ENCODE data around the gene UNC5A. TPM values are rescaled to one million over a fixed set of nuclear protein-coding genes. Genes with fewer than 3 reads are reported as not detected.

The UNC5A gene
- total and polyA plus RNA-seq, 2 of the 8 experiments (the other 6 are each of a cell fraction or from before 2014, with no cell fraction given), result 4.0 to 7.6 TPM

DNA sequence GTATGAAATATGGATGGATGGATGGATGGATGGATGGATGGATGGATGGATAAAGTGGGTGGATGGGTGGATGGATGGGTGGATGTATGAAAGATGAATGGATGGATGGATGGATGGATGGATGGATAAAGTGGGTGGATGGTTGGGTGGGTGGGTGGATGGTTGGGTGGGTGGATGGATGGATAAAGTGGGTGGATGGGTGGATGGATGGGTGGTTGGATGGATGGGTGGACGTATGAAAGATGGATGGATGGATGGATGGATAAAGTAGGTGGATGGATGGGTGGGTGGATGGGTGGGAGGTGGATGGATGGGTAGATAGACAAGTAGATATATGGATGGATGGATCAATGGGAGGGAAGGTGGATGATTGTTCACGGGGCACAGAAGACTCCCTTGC is 19.0 kb downstream of the UNC5A start:
- WGBS, 2 experiments (ENCODE audit: extremely low coverage in 1 of 2, insufficient coverage in 1 of 2, insufficient read length in 1 of 2, insufficient replicate concordance in 2 of 2, low coverage in 1 of 2, low lambda C conversion rate in 2 of 2, missing lambda C conversion rate in 1 of 2), result 78 to 100% methylated on average over 1 of the region's 2 CpGs
- peaks cover 0 to 9% of the 10 kb centered on the region in 2 experiments for H4K20me1 ChIP-seq (replicated peaks in 1 of 2; ENCODE audit: control insufficient read depth in 1 of 2, insufficient read depth in 2 of 2, low read length in 2 of 2)
- no peak for TF ChIP-seq SIX5 (IDR thresholded peaks at IDR 0.05; ENCODE audit: low read depth, low read length)
- TF ChIP-seq HDAC6 (IDR thresholded peaks at IDR 0.05; ENCODE audit: low read depth, low read length), result no peak
- H3K14ac ChIP-seq (ENCODE audit: insufficient read length), result no peak overlapping the region
- H3K79me2 ChIP-seq (ENCODE audit: control insufficient read depth in 1 of 2, insufficient read depth in 2 of 2, low read length in 2 of 2), result no peaks in the 10 kb centered on the region
- no peak overlapping the region for H3K23ac ChIP-seq (ENCODE audit: insufficient read length)
- no peak overlapping the region for H2BK12ac ChIP-seq (ENCODE audit: low read depth, low read length)
- H2BK5ac ChIP-seq (ENCODE audit: low read depth, low read length), result no peak overlapping the region
- H3K4me3 ChIP-seq (ENCODE audit: extremely low read depth in 1 of 4, insufficient read depth in 2 of 4, low read depth in 3 of 4, low read length in 4 of 4), result no peak overlapping the region
- no peak overlapping the region for H3K18ac ChIP-seq (ENCODE audit: extremely low read depth, low read length)
- no peak overlapping the region for H2AFZ ChIP-seq (ENCODE audit: low read length)
- H2BK15ac ChIP-seq (ENCODE audit: low read length), result no peak overlapping the region
- no peak for FAIRE-seq
- no peaks in the 10 kb centered on the region for H3K27me3 ChIP-seq (replicated peaks in 1 of 4; ENCODE audit: control insufficient read depth in 3 of 4, extremely low read depth in 1 of 4, insufficient read depth in 3 of 4, low read length in 3 of 4)
- H3K27ac ChIP-seq (ENCODE audit: low read depth, low read length), result no peak overlapping the region
- no peak overlapping the region for H3K4me2 ChIP-seq (ENCODE audit: insufficient read depth in 1 of 2, low read depth in 2 of 2, low read length in 2 of 2)
- H3K23me2 ChIP-seq (ENCODE audit: low read depth, low read length), result peaks cover 9% of the 10 kb centered on the region; the same call in 1 of the 2 replicates
- H3K79me1 ChIP-seq (ENCODE audit: low read depth, low read length), result peaks cover 2% of the 10 kb centered on the region; the same call in 1 of the 2 replicates
- H3K9ac ChIP-seq (replicated peaks in 1 of 4; ENCODE audit: extremely low read depth in 1 of 4, low read depth in 3 of 4, low read length in 3 of 4), result no peak overlapping the region
- no peak overlapping the region for H4K91ac ChIP-seq (replicated peaks; ENCODE audit: insufficient read length, low read length)
- H2BK120ac ChIP-seq (replicated peaks; ENCODE audit: low read depth, low read length), result no peak overlapping the region
- DNase-seq (ENCODE audit: low read depth in 1 of 2, low spot score in 2 of 2), result no peak
- no peak overlapping the region for H3K56ac ChIP-seq (replicated peaks; ENCODE audit: insufficient read length, low read depth, low read length)
- H3K36me3 ChIP-seq (ENCODE audit: control insufficient read depth in 2 of 4, insufficient read depth in 4 of 4, low read length in 3 of 4), result no peaks in the 10 kb centered on the region
- ChIA-PET CTCF (ENCODE audit: partially characterized antibody) (interaction anchor here (2.7 kb wide), 1 partner anchor 168 kb away, joined by 8 read pairs; no protein-coding TSS in a partner anchor), POLR2A (ENCODE audit: partially characterized antibody) (no interaction called here)
- peaks cover 0 to 2% (median 0%) of the 10 kb centered on the region in 4 experiments; a peak in 2 of 7 replicates for H3K4me1 ChIP-seq (replicated peaks in 1 of 4; ENCODE audit: control insufficient read depth in 3 of 4, insufficient read depth in 4 of 4, low read length in 3 of 4)
- no peak overlapping the region for H4K5ac ChIP-seq (ENCODE audit: insufficient read length, low read depth, low read length)
- no peak overlapping the region for H3K4ac ChIP-seq (replicated peaks; ENCODE audit: insufficient read length, low read depth, low read length)
- H2BK20ac ChIP-seq (ENCODE audit: low read length), result no peak overlapping the region
- H2AK5ac ChIP-seq (ENCODE audit: low read depth, low read length), result no peak overlapping the region
- no peaks in the 10 kb centered on the region for H3K9me3 ChIP-seq (ENCODE audit: insufficient read depth in 2 of 2, low read depth in 1 of 2, low read length in 1 of 2)
- H4K8ac ChIP-seq (ENCODE audit: extremely low read depth, insufficient read depth, low read length), result no peak overlapping the region

Data from H1 (cell line).